ENCODE results near the gene CLCN2.

- TF ChIP-seq GATA2 (IDR thresholded peaks at IDR 0.05; ENCODE audit: low read depth, low read length) = no peak
- no peak for TF ChIP-seq GATA3 (IDR thresholded peaks at IDR 0.05; ENCODE audit: low read depth, low read length)
These were observed 29.9 kb upstream of the CLCN2 start for GRCh38 chr3:184391266-184391665.
